HG03520 (cell line): ENCODE data around the gene BCL2L12.

Experiments
- ATAC-seq: cut with Tn5 transposase; IDR thresholded peaks from one replicate; pipeline ENCODE4 v1.9.1; 2021; ENCODE audit warnings: mild to moderate bottlenecking, moderate library complexity; ENCODE audit not compliant: unreplicated experiment

BCL2L12 gene

GRCh38 chr19:49684251-49684982 lies 18.7 kb downstream of the BCL2L12 start:
- no peak for ATAC-seq

- no peak for ATAC-seq
Measured at GRCh38 chr19:49684983-49685553, 19.3 kb downstream of the BCL2L12 start.

- no peak for ATAC-seq
Measured at GRCh38 chr19:49685845-49686332, 20.2 kb downstream of the BCL2L12 start.

- no peak for ATAC-seq
Measured at GRCh38 chr19:49686503-49687088, 20.9 kb downstream of the BCL2L12 start.

- ATAC-seq = no peak
Measured at GRCh38 chr19:49687150-49687549, 21.4 kb downstream of the BCL2L12 start.

- ATAC-seq = no peak
Measured at GRCh38 chr19:49687566-49688316, 22.0 kb downstream of the BCL2L12 start.

GRCh38 chr19:49688531-49689132 lies 22.9 kb downstream of the BCL2L12 start:
- ATAC-seq = no peak

- no peak for ATAC-seq
Measured at GRCh38 chr19:49689133-49690078, 23.7 kb downstream of the BCL2L12 start, which contains the start of gene ADM5. Gene ADM5 (plus strand): TSS chr19:49689594. CDS start chr19:49689838, 244 bp downstream.

- ATAC-seq = no peak
Measured at GRCh38 chr19:49690079-49690655, 24.4 kb downstream of the BCL2L12 start.

- no peak for ATAC-seq
Measured at GRCh38 chr19:49690656-49691242, 25.0 kb downstream of the BCL2L12 start, which contains the start of gene CPT1C. Gene CPT1C (plus strand): TSS chr19:49691116. CDS start chr19:49692253, 1,137 bp downstream.

- ATAC-seq = no peak
Measured at GRCh38 chr19:49691243-49692146, 25.8 kb downstream of the BCL2L12 start.

GRCh38 chr19:49692147-49692506 lies 26.4 kb downstream of the BCL2L12 start:
- no peak for ATAC-seq

GRCh38 chr19:49696115-49696514 lies 30.4 kb downstream of the BCL2L12 start:
- no peak for ATAC-seq

GRCh38 chr19:49696865-49697264 lies 31.1 kb downstream of the BCL2L12 start:
- no peak for ATAC-seq

GRCh38 chr19:49699364-49699763 lies 33.6 kb downstream of the BCL2L12 start:
- no peak for ATAC-seq

- ATAC-seq = no peak
Measured at GRCh38 chr19:49700563-49700962, 34.8 kb downstream of the BCL2L12 start.

- no peak for ATAC-seq
Measured at GRCh38 chr19:49701271-49701786, 35.6 kb downstream of the BCL2L12 start.
